ENCODE data around the gene ANGEL1. TPM values are rescaled to one million over a fixed set of nuclear protein-coding genes. Genes with fewer than 3 reads are reported as not detected.

Gene ANGEL1
- polyA plus RNA-seq: 1 to 10 TPM; 3.7 to 5.1 TPM

GRCh38 chr14:76812422-76813383 is at the start of gene ANGEL1:
TSS of gene ANGEL1 (minus strand) at chr14:76812882. CDS start at chr14:76812827, 55 bp downstream.
- no peaks in the 10 kb centered on the region for H3K27me3 ChIP-seq (ENCODE audit: control insufficient read depth in 1 of 2, insufficient read depth in 2 of 2, low read length in 2 of 2)
- no peaks in the 10 kb centered on the region for H3K9me3 ChIP-seq (ENCODE audit: control insufficient read depth in 2 of 2, insufficient read depth in 1 of 2, low read depth in 1 of 2, low read length in 1 of 2)
- WGBS, 2 donors: 4% methylated on average over 66 to 69 of the region's 69 CpGs
- H3K4me3 ChIP-seq (ENCODE audit: low read depth in 1 of 2, low read length in 2 of 2): peak within 1 kb of the TSS; percentile 61 to 92
- peak within 1 kb of the TSS; percentile 73 to 83 for H3K27ac ChIP-seq (ENCODE audit: low read depth in 2 of 2, low read length in 1 of 2)
- peaks cover 1 to 3% of the 10 kb centered on the region in 2 donors for H3K36me3 ChIP-seq (ENCODE audit: control insufficient read depth in 2 of 2, insufficient read depth in 2 of 2, low read length in 1 of 2)
- peaks cover 0 to 2% of the 10 kb centered on the region in 2 donors for H3K4me1 ChIP-seq (ENCODE audit: control insufficient read depth in 2 of 2, insufficient read depth in 2 of 2, low read length in 1 of 2)

DNA sequence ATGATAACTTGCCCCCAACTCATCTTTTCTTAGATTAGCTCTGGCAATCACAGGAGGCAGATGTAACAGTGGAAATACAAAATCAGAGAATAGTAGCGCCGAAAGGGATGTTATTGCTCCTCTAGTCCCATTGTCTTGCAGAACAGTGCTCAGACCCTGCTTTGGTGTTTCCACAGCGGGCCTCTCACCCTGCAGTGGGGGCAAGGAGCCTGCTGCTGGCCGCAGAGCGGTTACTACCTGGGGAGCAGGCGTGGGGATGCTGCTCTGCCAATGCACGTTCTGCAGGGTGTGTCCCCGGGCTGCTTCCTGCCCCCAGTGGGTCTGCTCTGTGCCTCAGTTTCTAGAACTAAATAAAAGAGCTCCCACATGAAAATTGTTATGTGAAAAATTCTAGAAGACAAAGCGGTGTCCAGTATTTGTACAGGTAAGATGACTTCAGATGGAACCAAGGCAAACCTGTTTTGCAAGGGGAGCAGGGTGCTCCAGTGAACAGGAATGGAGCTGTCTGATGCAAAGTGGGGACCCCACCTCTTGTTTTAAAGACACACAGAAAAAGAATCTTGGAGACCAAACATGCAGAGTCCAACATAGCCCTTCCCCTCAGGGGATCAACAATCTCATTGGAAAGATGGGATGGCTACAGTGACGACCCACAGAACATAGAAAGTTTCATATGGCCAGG is 49.0 kb upstream of the ANGEL1 start:
- WGBS, 2 donors: 63 to 69% methylated on average over 10 of the region's 10 CpGs
- H3K27me3 ChIP-seq (ENCODE audit: control insufficient read depth in 1 of 2, insufficient read depth in 2 of 2, low read length in 2 of 2): no peaks in the 10 kb centered on the region
- H3K9me3 ChIP-seq (ENCODE audit: control insufficient read depth in 2 of 2, insufficient read depth in 1 of 2, low read depth in 1 of 2, low read length in 1 of 2): no peaks in the 10 kb centered on the region
- H3K36me3 ChIP-seq (ENCODE audit: control insufficient read depth in 2 of 2, insufficient read depth in 2 of 2, low read length in 1 of 2): no peaks in the 10 kb centered on the region
- H3K4me1 ChIP-seq (ENCODE audit: control insufficient read depth in 2 of 2, insufficient read depth in 2 of 2, low read length in 1 of 2): no peaks in the 10 kb centered on the region
- no peak overlapping the region for H3K27ac ChIP-seq (ENCODE audit: low read depth in 2 of 2, low read length in 1 of 2)
- H3K4me3 ChIP-seq (ENCODE audit: low read depth in 1 of 2, low read length in 2 of 2): no peak overlapping the region

GRCh38 chr14:76856769-76857168 is 44.1 kb upstream of the ANGEL1 start:
- no peak overlapping the region for H3K27ac ChIP-seq (ENCODE audit: low read depth in 2 of 2, low read length in 1 of 2)
- H3K36me3 ChIP-seq (ENCODE audit: control insufficient read depth in 2 of 2, insufficient read depth in 2 of 2, low read length in 1 of 2): no peaks in the 10 kb centered on the region
- no peaks in the 10 kb centered on the region for H3K9me3 ChIP-seq (ENCODE audit: control insufficient read depth in 2 of 2, insufficient read depth in 1 of 2, low read depth in 1 of 2, low read length in 1 of 2)
- H3K4me1 ChIP-seq (ENCODE audit: control insufficient read depth in 2 of 2, insufficient read depth in 2 of 2, low read length in 1 of 2): no peaks in the 10 kb centered on the region
- H3K27me3 ChIP-seq (ENCODE audit: control insufficient read depth in 1 of 2, insufficient read depth in 2 of 2, low read length in 2 of 2): no peaks in the 10 kb centered on the region
- no peak overlapping the region for H3K4me3 ChIP-seq (ENCODE audit: low read depth in 1 of 2, low read length in 2 of 2)
- WGBS, 2 donors: 71 to 89% methylated on average over 1 of the region's 1 CpG

DNA sequence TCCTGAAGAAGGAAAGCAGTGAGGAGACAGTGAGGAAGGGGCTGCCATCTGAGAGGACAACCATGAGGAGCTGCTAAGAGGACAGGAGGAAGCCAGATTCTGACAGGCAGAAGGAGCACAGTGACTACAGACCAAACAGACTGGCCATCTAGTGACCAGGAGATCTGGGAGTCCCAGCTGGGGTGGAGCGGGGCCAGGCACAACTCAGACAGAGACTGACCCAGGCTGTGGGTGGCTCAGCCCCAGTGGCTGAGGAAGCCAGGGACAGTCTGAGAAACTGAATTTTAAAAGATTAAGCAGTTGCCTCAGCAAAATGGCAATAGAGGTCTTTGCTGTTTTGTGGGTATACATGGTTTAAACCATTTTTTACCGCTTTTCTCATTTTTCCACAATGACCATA is 42.4 kb upstream of the ANGEL1 start:
- H3K4me1 ChIP-seq (ENCODE audit: control insufficient read depth in 2 of 2, insufficient read depth in 2 of 2, low read length in 1 of 2): no peaks in the 10 kb centered on the region
- H3K27ac ChIP-seq (ENCODE audit: low read depth in 2 of 2, low read length in 1 of 2): no peak overlapping the region
- no peaks in the 10 kb centered on the region for H3K27me3 ChIP-seq (ENCODE audit: control insufficient read depth in 1 of 2, insufficient read depth in 2 of 2, low read length in 2 of 2)
- H3K36me3 ChIP-seq (ENCODE audit: control insufficient read depth in 2 of 2, insufficient read depth in 2 of 2, low read length in 1 of 2): no peaks in the 10 kb centered on the region
- WGBS, 2 donors: 99 to 100% methylated on average over 2 of the region's 2 CpGs
- no peak overlapping the region for H3K4me3 ChIP-seq (ENCODE audit: low read depth in 1 of 2, low read length in 2 of 2)
- no peaks in the 10 kb centered on the region for H3K9me3 ChIP-seq (ENCODE audit: control insufficient read depth in 2 of 2, insufficient read depth in 1 of 2, low read depth in 1 of 2, low read length in 1 of 2)

DNA sequence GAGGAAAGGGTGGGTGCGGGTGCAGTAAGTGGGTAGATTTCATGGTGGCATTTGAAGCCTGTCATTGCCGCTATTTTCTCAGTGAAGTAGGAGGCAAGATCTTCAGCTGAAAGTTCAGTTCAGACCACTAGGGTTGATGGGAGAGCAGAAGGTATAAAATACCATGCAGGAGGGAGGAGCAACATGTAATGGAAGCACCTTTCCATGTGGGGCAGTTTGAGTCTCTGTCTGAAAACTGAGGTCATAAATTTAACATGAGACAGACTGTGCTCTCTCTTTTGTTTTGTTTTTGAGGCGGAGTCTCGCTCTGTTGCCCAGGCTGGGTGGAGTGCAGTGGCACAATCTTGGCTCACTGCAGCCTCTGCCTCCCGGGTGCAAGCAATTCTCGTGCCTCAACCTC is 36.2 kb upstream of the ANGEL1 start:
- H3K4me3 ChIP-seq (ENCODE audit: low read depth in 1 of 2, low read length in 2 of 2): no peak overlapping the region
- H3K4me1 ChIP-seq (ENCODE audit: control insufficient read depth in 2 of 2, insufficient read depth in 2 of 2, low read length in 1 of 2): no peaks in the 10 kb centered on the region
- H3K27ac ChIP-seq (ENCODE audit: low read depth in 2 of 2, low read length in 1 of 2): no peak overlapping the region
- H3K36me3 ChIP-seq (ENCODE audit: control insufficient read depth in 2 of 2, insufficient read depth in 2 of 2, low read length in 1 of 2): no peaks in the 10 kb centered on the region
- H3K27me3 ChIP-seq (ENCODE audit: control insufficient read depth in 1 of 2, insufficient read depth in 2 of 2, low read length in 2 of 2): no peaks in the 10 kb centered on the region
- WGBS, 2 donors: 61 to 70% methylated on average over 6 of the region's 6 CpGs
- H3K9me3 ChIP-seq (ENCODE audit: control insufficient read depth in 2 of 2, insufficient read depth in 1 of 2, low read depth in 1 of 2, low read length in 1 of 2): no peaks in the 10 kb centered on the region

DNA sequence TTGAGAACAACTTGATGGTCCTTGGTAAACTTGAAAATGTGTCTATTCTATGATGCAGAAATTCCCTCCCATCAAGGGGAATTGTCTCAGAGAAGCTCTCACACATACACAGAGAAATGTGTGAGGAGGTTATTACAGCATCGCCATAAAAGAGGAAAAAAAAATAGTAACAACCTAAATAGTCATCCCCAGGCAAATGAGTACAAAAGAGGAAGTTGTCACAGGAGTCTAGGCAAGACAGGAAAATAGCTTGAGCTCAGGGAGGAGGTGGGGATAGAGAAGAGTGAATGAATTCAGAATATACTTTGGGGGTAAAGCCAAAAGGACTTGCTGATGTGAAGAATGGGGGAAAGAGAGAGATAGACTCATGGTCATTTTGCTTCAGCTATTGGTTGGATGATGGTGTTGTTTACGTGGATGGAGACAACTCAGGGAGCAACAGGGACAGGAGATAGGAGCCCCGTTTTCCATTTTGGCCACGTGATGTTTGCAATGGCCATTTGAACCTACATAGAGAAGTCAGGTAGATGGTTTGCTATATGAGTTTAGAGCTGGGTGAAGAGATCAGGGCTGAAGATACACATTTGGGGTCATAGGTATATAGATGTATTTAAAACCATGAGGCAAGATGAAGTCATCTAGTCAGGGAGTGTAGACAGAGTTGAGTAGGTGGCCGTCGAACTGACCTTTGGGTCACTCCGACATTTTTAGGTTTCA is 33.8 kb upstream of the ANGEL1 start:
- H3K36me3 ChIP-seq (ENCODE audit: control insufficient read depth in 2 of 2, insufficient read depth in 2 of 2, low read length in 1 of 2): no peaks in the 10 kb centered on the region
- no peaks in the 10 kb centered on the region for H3K27me3 ChIP-seq (ENCODE audit: control insufficient read depth in 1 of 2, insufficient read depth in 2 of 2, low read length in 2 of 2)
- H3K9me3 ChIP-seq (ENCODE audit: control insufficient read depth in 2 of 2, insufficient read depth in 1 of 2, low read depth in 1 of 2, low read length in 1 of 2): no peaks in the 10 kb centered on the region
- no peaks in the 10 kb centered on the region for H3K4me1 ChIP-seq (ENCODE audit: control insufficient read depth in 2 of 2, insufficient read depth in 2 of 2, low read length in 1 of 2)
- 84 to 85% methylated on average over 7 of the region's 7 CpGs for WGBS, 2 donors
- H3K27ac ChIP-seq (ENCODE audit: low read depth in 2 of 2, low read length in 1 of 2): no peak overlapping the region
- no peak overlapping the region for H3K4me3 ChIP-seq (ENCODE audit: low read depth in 1 of 2, low read length in 2 of 2)

GRCh38 chr14:76844223-76844622 is 31.5 kb upstream of the ANGEL1 start:
- Histone ChIP-seq H3K4me3 (ENCODE audit: low read depth in 1 of 2, low read length in 2 of 2) (no peak overlapping the region), H3K36me3 (ENCODE audit: control insufficient read depth in 2 of 2, insufficient read depth in 2 of 2, low read length in 1 of 2) (no peaks in the 10 kb centered on the region), H3K4me1 (ENCODE audit: control insufficient read depth in 2 of 2, insufficient read depth in 2 of 2, low read length in 1 of 2) (no peaks in the 10 kb centered on the region), H3K27ac (ENCODE audit: low read depth in 2 of 2, low read length in 1 of 2) (no peak overlapping the region), H3K9me3 (ENCODE audit: control insufficient read depth in 2 of 2, insufficient read depth in 1 of 2, low read depth in 1 of 2, low read length in 1 of 2) (no peaks in the 10 kb centered on the region), H3K27me3 (ENCODE audit: control insufficient read depth in 1 of 2, insufficient read depth in 2 of 2, low read length in 2 of 2) (no peaks in the 10 kb centered on the region)
- WGBS, 2 donors: 52 to 62% methylated on average over 9 of the region's 9 CpGs

GRCh38 chr14:76842414-76842813 is 29.7 kb upstream of the ANGEL1 start:
- H3K4me3 ChIP-seq (ENCODE audit: low read depth in 1 of 2, low read length in 2 of 2): no peak overlapping the region

DNA sequence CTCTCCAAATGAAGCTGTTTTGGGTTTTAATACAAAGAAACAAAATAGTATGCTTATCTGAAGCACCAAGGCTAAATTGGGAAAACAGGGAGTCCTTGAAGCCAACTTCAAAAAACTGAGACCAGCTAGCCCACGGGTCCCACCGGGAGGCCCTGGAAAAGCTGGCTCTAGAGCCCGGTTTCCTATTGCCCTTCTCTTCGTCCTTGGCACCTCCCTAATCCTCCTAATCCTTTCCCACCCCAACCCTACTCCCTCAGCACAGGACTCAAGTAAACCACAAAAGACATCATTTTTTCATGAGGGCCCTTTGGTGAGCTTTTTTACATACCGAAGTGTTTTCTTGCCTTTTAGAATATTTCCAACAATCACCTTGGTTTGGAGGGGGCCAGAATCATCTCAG is 24.8 kb upstream of the ANGEL1 start:
- 44 to 52% methylated on average over 5 of the region's 5 CpGs for whole genome bisulfite sequencing, 2 donors
- no peak overlapping the region for H3K4me3 ChIP-seq (ENCODE audit: low read depth in 1 of 2, low read length in 2 of 2)

More at GRCh38 chr14:76842414-76842813, 29.7 kb upstream of the ANGEL1 start:
- no peaks in the 10 kb centered on the region for H3K9me3 ChIP-seq (ENCODE audit: control insufficient read depth in 2 of 2, insufficient read depth in 1 of 2, low read depth in 1 of 2, low read length in 1 of 2)
- no peak overlapping the region for H3K27ac ChIP-seq (ENCODE audit: low read depth in 2 of 2, low read length in 1 of 2)
- H3K4me1 ChIP-seq (ENCODE audit: control insufficient read depth in 2 of 2, insufficient read depth in 2 of 2, low read length in 1 of 2): no peaks in the 10 kb centered on the region
- H3K27me3 ChIP-seq (ENCODE audit: control insufficient read depth in 1 of 2, insufficient read depth in 2 of 2, low read length in 2 of 2): no peaks in the 10 kb centered on the region
- H3K36me3 ChIP-seq (ENCODE audit: control insufficient read depth in 2 of 2, insufficient read depth in 2 of 2, low read length in 1 of 2): no peaks in the 10 kb centered on the region

More for the DNA sequence above, 24.8 kb upstream of the ANGEL1 start:
- Histone ChIP-seq H3K9me3 (ENCODE audit: control insufficient read depth in 2 of 2, insufficient read depth in 1 of 2, low read depth in 1 of 2, low read length in 1 of 2) (no peaks in the 10 kb centered on the region), H3K4me1 (ENCODE audit: control insufficient read depth in 2 of 2, insufficient read depth in 2 of 2, low read length in 1 of 2) (no peaks in the 10 kb centered on the region), H3K27ac (ENCODE audit: low read depth in 2 of 2, low read length in 1 of 2) (no peak overlapping the region), H3K27me3 (ENCODE audit: control insufficient read depth in 1 of 2, insufficient read depth in 2 of 2, low read length in 2 of 2) (no peaks in the 10 kb centered on the region), H3K36me3 (ENCODE audit: control insufficient read depth in 2 of 2, insufficient read depth in 2 of 2, low read length in 1 of 2) (no peaks in the 10 kb centered on the region)
